Activated gamma-delta T cell treated with anti-CD3 and anti-CD28 coated beads, Interleukin-2, amount 50 U/mL, for 16 hours (primary cell): ENCODE measurements around the gene STRIP1.
"Not testable (repeated sequence)": the region's sequence is repeated elsewhere in the genome, so short reads cannot be mapped to it uniquely, and the experiment has no call there.

ENCODE experiments used
- DNase-seq: peaks from one replicate; pipeline ENCODE4 v3.0.0-alpha.2; 2020; ENCODE audit warnings: low read depth

Gene STRIP1

DNA sequence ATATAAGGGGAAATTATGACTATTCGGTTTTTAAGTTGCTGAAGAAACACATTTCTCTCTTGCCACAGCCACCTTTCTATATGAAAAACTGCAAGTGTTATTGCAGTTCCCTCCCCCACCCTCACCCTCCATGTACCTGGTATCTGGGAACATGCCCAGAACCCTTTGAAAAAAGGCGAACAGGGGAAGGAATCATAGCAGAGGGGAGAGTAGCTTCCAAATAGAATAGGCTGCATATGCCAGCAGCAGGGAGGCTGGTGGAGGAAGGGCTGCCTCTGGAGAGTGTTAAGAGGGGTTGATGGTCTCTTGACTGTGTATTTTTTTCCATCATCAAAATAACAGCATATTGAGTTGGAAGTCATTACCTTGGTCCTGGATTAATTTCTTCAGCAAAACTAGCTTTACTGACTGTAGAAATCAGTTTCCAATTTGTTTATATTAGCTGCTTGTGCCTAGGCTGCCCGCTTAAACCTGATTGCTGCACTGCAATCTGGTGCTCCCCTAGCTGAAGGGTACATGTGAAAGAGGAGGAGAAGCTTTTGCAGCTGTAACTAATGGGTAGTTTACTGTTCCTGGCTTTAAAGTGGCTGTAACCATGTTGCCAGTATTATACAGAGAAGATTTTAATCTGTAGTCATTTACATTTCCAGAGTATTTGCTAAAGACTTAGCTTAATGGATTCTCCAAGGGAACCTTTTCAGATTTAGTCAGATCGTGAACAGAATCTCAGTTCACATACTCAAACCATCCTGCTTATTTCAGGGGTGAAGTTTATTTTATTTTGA is 27.2 kb upstream of the STRIP1 start:
- no peak for DNase-seq

DNA sequence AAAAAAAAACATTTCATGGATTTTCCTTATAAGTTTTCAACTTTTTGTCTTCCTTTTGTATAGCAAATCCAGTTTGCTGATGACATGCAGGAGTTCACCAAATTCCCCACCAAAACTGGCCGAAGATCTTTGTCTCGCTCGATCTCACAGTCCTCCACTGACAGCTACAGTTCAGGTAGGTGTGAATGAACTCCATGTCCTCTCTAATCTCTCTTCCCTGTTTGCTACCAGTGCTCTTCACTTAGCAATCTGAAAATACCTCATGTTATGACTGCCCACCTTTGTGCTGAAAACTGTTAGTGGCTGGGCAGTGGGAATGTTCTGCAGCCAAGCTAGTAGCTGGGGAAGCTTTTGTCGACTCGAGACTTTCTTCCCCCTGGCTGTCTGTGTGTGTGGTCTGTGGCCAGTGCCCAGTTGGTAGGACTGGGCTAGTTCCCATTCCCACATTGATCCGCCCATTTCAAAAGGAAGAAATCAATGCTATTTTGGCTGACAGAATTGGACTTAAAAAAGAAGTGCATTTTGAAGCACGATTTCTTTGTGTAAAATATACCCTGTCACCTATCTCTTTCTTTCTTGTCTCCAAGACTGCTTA is 25.4 kb upstream of the STRIP1 start:
- DNase-seq: no peak

DNA sequence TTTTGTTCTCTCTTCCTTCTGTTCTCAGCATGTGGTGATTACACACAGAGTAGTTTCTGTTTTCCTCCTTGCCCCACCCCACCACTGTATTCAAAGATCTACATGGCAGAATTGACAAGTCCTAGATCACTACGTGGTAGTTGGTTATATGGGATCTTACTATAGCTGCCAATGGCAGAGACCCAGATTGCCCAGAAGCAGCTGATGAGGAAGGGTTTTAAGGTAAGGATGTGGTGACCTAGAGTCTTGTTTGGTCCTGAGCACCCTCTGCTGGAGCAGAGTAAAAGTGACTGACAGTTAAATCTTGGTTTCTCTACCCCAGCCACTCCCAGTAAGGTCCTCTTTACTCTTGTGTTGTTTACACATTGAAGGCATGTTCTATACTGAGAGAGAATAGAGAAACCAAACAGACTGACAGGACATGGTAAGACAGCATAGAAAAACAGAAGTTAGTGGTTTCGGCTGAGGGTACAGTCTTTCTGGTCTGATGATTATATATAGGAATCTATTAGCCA is 22.8 kb upstream of the STRIP1 start:
- DNase-seq: no peak

DNA sequence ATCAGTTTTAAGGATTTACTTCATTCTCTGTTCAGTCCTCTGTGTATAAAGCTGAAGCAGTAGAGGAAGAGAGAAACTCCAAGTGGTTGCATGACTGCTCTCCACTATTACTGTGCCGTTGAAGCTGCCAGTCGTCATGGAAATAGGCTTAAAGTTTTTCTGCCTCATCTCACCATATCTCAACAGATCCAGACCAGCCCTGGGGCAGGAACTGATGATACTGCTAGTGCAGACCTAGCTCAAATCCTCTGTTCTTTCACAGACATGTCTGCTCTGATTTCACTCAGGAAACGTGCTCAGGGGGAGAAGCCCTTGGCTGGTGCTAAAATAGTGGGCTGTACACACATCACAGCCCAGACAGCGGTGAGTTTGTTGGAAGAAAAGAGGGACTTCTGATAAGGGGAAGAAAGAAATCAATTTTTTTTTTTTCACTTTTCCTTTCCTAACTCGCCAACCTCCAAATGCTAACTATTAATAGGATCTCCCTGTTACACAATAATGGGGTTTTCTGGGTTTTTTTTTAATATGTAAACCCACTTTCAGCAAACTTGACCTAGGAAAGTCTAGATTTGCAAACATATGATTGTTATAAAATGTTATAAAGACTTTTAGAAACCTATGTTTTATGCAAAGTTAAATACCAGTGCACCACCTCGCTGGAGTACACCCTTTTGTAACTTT is 22.2 kb upstream of the STRIP1 start:
- DNase-seq: no peak

DNA sequence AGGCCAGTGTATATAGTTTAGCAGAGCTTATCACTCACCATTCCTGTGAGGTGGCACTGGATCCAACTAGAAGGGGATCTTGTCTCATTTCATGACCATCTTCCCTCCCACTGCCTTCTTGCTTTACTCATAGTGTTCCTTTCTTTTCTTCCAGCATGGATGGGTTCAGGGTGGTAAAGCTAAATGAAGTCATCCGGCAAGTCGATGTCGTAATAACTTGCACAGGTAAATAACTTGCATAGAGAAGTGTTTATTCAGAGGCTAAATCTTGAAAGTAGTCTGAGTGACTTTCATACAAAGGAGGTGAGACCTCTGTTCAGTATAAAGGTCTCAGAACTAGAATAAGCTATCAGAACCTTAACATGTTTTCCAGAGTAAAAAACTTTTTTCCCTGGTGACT is 16.6 kb upstream of the STRIP1 start:
- no peak for DNase-seq

DNA sequence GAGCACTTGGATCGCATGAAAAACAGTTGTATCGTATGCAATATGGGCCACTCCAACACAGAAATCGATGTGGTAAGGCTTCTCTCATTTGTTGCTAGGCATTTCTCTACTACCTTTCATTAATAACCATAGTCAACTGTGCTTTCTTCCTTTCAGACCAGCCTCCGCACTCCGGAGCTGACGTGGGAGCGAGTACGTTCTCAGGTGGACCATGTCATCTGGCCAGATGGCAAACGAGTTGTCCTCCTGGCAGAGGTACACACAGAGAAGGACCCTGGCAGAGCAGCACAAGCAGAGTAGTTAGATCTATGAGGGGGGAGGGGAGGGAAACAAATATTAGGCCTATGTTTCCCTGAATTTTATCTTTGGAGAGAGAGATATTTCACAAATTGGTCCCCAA is 16.0 kb upstream of the STRIP1 start:
- no peak for DNase-seq

DNA sequence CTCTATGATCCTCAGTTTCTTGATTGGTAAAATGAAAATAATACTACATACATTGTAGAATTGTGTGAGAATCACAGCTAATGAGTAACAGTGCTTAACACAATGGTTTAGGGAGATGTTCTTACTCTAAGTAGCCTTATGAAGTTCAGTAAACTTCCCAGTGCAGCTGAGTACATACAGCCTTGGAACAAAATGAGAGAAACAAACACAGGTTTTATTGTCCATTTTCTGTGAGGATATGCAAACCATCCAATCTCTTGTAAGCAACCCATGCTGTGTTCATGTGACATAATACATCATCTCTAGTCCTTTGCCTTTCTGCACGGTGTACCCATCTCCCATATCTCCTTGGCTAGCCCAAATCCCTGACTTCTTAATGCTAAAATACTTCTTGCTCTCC is 14.7 kb upstream of the STRIP1 start:
- no peak for DNase-seq

DNA sequence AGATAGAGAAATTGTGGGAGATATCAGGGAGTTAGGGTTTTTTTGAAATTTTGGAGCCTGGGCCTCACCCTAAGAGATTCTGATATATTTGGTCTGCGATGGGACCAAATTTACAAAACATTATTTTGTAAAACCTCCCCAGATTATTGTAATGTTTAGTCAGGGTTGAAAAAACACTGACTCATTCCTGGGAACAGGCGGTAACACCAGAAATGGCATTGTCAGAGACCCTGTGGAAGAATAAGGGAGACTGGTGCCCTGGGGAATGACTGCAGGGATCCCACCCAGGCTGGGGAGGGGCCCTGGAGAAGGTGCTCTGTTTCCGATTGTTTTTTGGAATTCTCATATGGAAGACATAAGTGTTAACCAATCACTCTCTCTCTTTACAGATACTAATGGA is 13.1 kb upstream of the STRIP1 start:
- no peak for DNase-seq

DNA sequence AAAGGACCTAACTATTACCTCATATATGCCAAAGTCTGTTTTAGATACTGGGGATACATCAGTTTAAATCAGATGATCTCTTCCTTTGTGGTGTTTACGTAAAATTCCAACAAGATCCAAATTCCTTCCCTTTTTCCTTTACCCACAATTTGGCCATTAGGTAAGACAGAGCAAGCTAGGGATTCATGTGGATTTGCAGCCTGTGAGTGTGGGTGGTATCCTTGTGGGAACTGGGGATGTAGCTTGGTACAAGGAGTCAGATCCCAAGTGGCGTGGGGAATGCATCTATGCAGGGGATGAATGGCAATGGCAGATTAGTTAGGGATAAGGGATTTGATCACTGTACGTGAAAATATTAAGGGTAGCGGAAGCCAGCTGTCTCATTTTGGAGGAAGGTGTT is 9.8 kb upstream of the STRIP1 start:
- DNase-seq: no peak

DNA sequence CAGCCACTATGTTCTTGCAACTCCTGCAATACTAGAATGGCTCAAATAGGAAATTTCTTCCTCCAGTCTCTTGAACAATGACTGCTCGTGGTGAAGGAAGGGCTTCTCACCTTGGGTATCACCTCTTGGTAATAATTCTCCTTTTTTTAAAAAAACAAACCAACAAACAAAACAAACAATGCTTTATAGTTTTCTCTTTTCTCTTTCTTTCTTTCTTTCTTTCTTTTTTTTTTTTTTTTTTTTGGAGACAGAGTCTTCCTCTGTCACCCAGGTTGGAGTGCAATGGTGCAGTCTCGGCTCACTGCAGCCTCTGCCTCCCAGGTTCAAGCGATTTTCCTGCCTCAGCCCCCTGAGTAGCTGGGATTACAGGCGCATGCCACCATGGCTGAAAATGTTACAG is 3.7 kb upstream of the STRIP1 start:
- DNase-seq: not testable (repeated sequence)

DNA sequence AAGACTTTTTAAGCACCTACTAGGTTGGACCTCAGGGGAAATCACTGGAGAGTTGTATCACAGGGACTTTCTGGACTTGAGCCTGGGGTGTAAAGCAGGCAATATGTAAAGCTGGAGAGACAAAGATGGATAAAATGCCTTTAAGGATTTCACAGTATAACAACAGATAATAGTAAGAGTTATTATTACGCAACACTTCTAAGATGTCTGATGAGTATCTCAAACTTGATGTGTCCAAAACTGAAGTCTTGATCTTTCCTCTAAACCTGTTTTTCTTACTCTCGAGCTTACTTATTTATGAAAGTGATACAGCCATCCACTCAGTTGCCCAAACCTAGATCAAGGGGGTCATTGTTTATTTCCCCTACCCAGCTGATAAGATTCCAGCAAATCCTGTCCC is 2.1 kb upstream of the STRIP1 start:
- no peak for DNase-seq

DNA sequence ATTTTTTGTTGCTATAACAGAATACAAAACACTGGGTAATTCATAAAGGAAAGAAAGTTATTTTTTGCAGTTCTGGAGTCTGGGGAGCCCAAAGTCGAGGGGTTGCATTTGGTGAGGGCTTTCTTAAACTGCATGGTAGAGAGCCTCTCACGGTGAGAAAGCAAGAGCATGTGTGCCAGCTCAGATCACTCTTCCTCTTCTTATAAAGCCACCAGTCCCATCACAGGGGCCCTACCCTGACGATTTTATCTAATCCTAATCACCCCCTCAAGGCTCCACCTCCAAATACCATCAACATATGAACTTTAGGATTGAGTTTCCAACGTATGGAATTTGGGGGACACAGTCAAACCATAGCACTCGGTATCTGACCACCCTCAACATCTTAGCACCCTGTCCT is 1.0 kb upstream of the STRIP1 start:
- no peak for DNase-seq

DNA sequence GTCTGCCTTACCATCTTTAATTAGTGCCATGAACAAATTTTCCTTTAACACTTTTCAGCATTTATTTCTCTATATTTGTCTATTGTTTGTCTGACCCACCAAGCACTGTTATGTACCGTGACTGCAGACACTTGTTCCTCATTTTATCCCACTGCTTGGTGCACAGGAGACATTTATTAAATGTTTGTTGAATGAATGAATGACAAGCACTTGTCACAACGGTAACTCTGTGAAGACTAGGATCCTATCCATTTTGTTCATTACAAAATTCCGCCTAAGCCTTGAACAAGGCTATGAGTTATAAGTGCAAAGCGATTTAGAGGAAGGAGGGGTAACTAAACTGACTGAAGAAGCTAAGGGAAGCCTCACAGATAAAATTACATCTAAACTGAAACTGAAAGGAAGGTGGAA is 379 bp upstream of the STRIP1 start:
- DNase-seq: no peak

DNA sequence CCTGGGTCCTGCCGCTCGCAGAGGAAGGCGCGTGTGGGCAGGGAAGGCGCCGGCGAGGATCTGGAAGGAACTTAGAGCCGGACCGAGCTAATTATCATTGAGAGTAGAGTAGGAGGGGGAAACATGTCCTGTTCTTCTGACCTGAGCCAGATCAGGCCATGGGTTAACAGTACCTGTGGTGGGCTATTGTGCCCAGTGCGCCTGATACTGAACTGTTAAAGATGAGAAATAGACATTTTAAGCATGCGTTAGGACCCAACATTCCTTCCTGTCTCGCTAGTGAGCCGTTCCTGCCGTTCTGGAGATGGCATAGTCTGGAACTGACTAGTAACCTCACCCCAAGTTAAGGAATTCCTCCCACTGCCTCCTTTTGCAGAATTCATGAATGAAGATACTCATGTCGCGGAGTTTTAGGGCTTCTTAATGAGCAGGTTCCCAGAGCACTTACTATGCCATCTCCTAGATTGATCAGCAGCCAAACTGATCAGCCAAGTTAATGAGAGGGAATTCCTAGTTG is 870 bp downstream of the STRIP1 start:
- no peak for DNase-seq

DNA sequence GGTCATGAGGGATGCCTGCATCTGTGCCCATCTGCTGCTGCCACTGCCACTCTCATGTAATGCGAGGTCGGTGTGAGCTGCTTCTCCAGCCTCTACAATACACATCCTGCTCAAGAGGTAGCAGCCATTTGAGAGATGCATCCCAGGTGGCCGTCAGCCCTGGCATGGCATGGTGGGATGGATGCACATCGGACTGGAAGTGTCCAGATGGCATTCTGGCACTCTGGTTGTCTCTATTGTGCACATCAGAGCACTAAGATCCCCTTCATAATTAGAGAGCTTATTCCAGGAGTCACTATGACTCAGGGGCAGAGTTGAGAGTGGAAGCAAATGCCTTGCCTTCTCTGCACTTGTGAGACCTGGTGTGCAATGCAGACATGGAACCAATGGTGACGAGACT is 3.8 kb downstream of the STRIP1 start:
- DNase-seq: no peak

DNA sequence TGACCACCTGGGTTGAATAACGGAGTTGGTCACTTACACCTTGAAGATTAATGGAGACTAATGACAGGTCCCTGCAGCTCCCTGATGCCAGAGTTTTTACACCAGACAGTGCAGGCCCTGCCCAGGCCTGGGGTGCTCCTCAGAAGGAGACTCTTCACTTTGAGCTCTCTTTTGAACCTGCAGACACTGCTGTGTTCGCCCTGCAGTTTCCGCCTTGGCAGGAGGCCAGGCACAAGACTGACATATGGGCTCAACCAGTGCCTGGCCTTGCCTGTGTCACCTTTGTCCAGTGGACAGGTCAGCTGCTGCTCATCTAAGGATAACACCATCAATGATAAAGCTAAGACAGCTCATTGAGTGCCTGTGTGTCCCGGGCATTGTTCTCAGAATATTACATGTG is 5.2 kb downstream of the STRIP1 start:
- DNase-seq: no peak

DNA sequence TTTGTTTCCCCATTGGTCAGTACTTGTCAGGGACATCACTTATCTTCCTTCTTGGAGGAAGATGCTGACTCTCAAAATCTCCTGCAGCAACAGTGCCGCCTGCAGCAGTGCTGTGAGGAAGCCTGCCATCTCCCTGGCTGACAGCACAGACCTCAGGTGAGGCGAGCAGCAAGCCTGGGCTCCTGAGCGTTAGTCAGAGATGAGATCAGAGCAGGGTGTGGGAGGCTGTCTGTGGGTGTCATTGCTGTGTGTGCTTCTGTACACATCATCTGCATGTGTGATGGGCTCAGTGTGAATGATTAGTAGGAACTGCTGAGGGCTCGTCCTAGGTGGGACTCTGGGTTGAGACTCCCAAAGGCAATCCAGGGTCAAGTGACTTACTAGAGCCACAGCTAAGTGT is 6.1 kb downstream of the STRIP1 start:
- no peak for DNase-seq

DNA sequence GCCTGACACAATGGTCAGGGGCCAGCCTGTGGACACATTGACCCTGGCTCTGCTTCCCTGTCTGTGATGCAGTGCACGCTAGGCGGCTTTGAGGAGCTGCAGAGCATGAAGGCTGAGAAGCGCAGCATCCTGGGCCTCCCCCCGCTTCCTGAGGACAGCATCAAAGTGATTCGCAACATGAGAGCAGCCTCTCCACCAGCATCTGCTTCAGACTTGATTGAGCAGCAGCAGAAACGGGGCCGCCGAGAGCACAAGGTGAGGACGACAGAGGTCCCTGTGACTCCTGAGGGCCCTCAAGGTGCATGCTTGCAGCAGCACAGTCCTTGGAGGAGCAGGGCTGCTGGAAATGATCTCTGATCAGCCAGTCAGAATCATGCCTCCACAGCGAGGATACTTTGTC is 8.6 kb downstream of the STRIP1 start:
- no peak for DNase-seq

DNA sequence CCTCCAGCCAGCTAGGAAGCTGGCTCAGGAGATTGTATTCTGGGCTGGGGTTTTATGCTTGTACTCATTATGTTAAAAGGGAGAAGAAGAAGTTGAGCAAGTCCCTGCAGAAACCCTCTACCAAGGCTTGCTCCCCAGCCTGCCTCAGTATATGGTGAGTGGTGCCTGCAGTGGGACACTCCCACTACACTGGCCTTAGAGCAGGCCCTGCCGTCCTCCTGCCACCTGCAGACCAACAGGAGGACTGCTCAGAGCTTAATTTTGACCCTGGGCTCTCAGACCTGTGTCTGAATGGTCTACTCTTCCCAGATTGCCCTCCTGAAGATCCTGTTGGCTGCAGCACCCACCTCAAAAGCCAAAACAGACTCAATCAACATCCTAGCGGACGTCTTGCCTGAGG is 13.0 kb downstream of the STRIP1 start:
- DNase-seq: no peak

DNA sequence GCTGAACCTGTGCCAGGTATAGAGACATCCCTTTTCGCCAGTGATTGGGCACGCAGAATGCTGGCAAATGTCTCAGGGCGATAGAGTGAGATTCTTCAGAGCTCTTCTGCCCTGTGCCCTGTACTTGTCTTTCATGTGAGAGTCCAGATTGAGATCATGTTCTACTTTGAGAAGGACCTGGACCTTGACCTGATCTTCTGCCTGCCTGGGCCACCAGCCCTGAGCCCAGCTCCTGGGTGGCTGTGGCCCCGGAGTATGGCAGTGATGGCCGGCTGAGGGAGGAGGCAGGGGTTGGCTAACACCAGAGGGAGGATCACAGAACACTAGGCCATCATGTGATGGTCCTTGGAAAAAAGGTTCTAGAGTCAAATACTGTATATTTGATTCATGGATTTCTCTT is 13.8 kb downstream of the STRIP1 start:
- no peak for DNase-seq

DNA sequence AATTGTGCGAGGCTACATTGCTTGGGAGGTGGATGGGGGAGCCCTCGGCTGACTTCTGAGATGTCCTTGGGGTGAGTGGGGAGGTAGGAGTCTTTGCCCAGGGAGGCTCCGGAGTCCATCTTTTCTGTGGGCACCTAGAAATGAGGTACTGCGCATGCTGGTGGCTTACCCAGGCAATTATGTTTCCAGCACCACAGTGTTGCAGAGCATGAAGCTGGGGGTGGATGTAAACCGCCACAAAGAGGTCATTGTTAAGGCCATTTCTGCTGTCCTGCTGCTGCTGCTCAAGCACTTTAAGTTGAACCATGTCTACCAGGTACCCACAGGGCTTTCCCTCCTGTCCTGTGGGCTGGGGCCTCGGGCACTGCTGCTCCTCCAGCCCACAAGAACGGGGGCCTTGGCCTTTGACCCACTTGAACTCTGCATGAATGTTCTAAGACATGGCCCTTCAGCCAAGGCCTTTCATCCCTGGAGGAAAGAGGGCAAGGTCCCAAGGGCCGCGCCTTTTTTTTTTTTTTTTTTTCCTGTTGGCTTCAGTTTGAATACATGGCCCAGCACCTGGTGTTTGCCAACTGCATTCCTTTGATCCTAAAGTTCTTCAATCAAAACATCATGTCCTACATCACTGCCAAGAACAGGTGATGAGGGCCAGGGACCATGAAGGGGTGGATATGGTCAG is 14.6 kb downstream of the STRIP1 start:
- DNase-seq: no peak

DNA sequence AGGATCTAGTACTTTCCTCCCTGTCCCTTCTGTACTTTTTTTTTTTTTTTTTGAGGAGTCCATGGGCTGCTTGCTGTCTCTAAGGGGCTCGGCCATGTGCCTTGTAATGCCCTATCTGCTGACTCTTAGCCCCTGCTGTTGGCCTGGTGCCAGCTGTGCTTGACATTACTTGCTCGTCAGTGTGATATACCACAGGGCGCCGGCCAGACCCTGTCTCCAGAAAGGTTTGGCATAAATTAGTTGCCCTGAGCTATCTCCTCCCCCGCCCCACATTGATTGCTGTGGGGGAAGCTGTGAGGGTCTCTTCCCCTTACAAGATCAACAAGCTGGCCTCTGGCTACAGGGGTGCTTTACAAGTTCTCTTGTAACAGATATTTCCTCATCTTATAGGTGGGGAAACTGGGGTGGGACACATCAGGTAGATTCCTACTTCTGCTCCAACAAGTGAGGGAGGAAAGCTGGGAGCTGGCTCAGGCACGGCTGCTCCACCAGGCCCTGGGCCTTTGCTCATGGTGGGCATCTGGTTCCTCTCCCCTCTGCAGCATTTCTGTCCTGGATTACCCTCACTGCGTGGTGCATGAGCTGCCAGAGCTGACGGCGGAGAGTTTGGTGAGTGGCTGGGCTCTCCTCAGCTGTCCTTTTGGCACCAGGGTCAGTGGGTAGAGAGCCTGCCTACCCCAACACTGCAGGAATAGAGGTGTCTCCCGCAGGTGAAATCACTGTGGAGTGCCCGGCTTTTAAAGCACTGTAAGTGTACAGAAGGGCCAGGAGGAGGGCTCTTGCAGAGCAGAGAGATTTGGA is 15.6 kb downstream of the STRIP1 start:
- no peak for DNase-seq
